Endothelial cell (in vitro differentiated cells): Measurements from ENCODE around the gene ZIC2. TPM values are rescaled to one million over a fixed set of nuclear protein-coding genes. Genes with fewer than 3 reads are reported as not detected.
"Not testable (repeated sequence)": the region's sequence is repeated elsewhere in the genome, so short reads cannot be mapped to it uniquely, and the experiment has no call there.

ENCODE experiments used
- DNase-seq: peaks from one replicate; pipeline ENCODE4 v3.0.0; 2021; ENCODE audit warnings: low spot score
- H3K27ac Mint-ChIP-seq: one replicate; pipeline ENCODE4 v1.8.0; 2021; ENCODE audit warnings: mixed read lengths, inconsistent platforms; ENCODE audit not compliant: unreplicated experiment
- H3K27me3 Mint-ChIP-seq: one replicate; pipeline ENCODE4 v1.8.0; 2021; ENCODE audit warnings: mild to moderate bottlenecking, moderate library complexity, mixed read lengths, inconsistent platforms; ENCODE audit not compliant: unreplicated experiment
- H3K36me3 Mint-ChIP-seq: one replicate; pipeline ENCODE4 v1.8.0; 2021; ENCODE audit warnings: mild to moderate bottlenecking, low read depth, mixed read lengths, inconsistent platforms; ENCODE audit not compliant: unreplicated experiment
- H3K4me1 Mint-ChIP-seq: one replicate; pipeline ENCODE4 v1.8.0; 2021; ENCODE audit warnings: mild to moderate bottlenecking, mixed read lengths, inconsistent platforms; ENCODE audit not compliant: unreplicated experiment
- H3K4me3 Mint-ChIP-seq: one replicate; pipeline ENCODE4 v1.8.0; 2021; ENCODE audit warnings: mild to moderate bottlenecking, mixed read lengths, inconsistent platforms; ENCODE audit not compliant: unreplicated experiment
- H3K9me3 Mint-ChIP-seq: one replicate; pipeline ENCODE4 v1.8.0; 2021; ENCODE audit warnings: mixed read lengths, inconsistent platforms; ENCODE audit not compliant: unreplicated experiment
- total RNA-seq: library from RNA; stranded (reverse); fragmentation: NEBNext Ultra II Directional; extraction: Animal tissue kit (Norgen Biotek cat#: 25700); gene quantifications from one replicate; pipeline ENCODE4 v1.2.1, GENCODE V29; 2021; ENCODE audit not compliant: unreplicated experiment
- TF ChIP-seq, protein P1 (sequence below): fragments of 200-600 bp; sonication (generic); IDR thresholded peaks from one replicate; pipeline ENCODE4 v1.5.0; 2021; ENCODE audit warnings: antibody characterized with exemption; ENCODE audit not compliant: unreplicated experiment

ZIC2 gene
- total RNA-seq, 1 donor from 2014 or later: 3.8 TPM

DNA sequence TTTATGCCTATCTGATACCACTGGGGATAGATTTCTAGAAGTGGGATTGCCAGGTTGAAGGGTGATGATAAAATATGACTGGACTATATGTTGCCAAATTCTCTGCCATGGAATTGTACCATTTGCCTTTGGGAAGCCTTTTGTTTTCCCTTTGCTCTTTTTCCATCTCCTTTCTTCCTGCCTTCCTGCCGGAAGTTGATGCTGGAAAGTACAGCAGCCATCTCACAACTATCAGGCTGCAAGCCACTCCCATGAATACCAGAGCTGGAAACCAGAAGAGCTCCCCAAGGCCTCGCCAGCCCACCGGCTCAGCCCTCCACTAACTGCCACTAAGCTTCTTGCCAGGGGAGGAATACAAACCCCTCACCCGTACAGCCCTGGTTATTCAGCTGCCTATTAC lies 39.7 kb upstream of the ZIC2 start:
- H3K4me1 Mint-ChIP-seq: peaks cover 13% of the 10 kb centered on the region
- H3K27me3 Mint-ChIP-seq: peaks cover 1% of the 10 kb centered on the region
- TF ChIP-seq, protein P1, sequence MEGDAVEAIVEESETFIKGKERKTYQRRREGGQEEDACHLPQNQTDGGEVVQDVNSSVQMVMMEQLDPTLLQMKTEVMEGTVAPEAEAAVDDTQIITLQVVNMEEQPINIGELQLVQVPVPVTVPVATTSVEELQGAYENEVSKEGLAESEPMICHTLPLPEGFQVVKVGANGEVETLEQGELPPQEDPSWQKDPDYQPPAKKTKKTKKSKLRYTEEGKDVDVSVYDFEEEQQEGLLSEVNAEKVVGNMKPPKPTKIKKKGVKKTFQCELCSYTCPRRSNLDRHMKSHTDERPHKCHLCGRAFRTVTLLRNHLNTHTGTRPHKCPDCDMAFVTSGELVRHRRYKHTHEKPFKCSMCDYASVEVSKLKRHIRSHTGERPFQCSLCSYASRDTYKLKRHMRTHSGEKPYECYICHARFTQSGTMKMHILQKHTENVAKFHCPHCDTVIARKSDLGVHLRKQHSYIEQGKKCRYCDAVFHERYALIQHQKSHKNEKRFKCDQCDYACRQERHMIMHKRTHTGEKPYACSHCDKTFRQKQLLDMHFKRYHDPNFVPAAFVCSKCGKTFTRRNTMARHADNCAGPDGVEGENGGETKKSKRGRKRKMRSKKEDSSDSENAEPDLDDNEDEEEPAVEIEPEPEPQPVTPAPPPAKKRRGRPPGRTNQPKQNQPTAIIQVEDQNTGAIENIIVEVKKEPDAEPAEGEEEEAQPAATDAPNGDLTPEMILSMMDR: no peak

DNA sequence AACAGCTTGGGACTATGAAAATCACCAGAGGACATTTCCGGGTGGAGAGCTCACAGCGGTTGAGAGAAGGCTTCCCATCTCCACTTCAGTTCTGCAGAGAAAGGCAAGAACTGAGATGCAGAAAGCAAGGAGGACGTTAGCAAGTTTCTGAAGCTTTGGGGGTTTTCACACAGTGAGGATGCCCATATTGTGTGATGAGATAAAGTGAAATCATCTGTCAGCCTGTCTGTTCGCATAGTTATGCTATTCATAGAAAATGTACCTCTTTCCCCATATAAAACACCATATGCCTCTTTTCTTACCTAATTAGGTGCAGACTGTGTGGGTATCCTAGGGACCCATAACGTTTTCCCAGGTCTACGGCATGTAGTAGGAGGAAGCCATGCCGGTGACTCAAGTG lies 37.5 kb upstream of the ZIC2 start:
- Mint-ChIP-seq H3K36me3 (no peaks in the 10 kb centered on the region), H3K9me3 (no peaks in the 10 kb centered on the region), H3K4me3 (no peak overlapping the region), H3K4me1 (peaks cover 23% of the 10 kb centered on the region), H3K27me3 (peaks cover 1% of the 10 kb centered on the region), H3K27ac (no peak overlapping the region)
- no peak for DNase-seq
- TF ChIP-seq, protein P1: no peak

More for the DNA sequence above, 39.7 kb upstream of the ZIC2 start:
- Mint-ChIP-seq H3K27ac (no peak overlapping the region), H3K9me3 (no peaks in the 10 kb centered on the region), H3K4me3 (no peak overlapping the region), H3K36me3 (no peaks in the 10 kb centered on the region)
- no peak for DNase-seq

DNA sequence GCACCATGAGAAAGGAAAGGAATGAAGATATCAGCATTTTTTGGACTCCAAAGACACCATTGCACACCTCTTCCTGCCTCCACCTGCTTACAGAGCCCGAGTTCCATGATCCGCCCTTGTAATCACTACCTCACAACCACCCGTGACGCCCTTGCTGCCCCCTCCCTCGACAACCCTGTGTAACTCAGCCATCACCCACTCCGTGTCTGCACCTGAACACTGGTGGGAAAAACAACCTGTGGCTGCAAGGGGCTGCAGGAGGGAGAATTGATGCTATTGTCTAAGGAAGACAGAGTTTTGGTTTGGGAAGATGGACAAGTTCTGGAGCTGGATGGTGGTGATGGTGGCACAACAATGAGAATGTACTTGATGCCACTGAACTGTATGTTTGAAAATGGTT lies 37.0 kb upstream of the ZIC2 start:
- Mint-ChIP-seq H3K36me3 (no peaks in the 10 kb centered on the region), H3K9me3 (no peaks in the 10 kb centered on the region), H3K4me3 (no peak overlapping the region), H3K27me3 (peaks cover 3% of the 10 kb centered on the region), H3K4me1 (peaks cover 28% of the 10 kb centered on the region), H3K27ac (no peak overlapping the region)
- no peak for DNase-seq
- TF ChIP-seq, protein P1: no peak

DNA sequence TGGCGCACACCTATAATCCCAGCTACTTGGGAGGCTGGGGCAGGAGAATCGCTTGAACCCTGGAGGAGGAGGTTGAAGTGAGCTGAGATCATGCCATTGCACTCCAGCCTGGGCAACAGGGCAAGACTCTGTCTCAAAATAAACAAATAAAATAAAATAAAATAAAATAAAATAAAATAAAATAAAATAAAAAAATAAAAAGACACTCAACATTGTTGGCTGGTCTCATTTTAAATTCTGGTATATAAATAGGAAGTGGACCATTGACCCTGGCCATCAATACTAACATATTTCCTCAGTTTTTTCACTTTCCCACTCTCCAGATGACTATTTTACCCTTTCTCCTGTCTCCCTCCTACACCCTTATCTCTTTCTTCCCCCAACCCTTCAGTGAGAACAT lies 36.1 kb upstream of the ZIC2 start:
- not testable (repeated sequence) for DNase-seq, H3K4me3 Mint-ChIP-seq, H3K27ac Mint-ChIP-seq, H3K36me3 Mint-ChIP-seq, H3K27me3 Mint-ChIP-seq, H3K9me3 Mint-ChIP-seq
- H3K4me1 Mint-ChIP-seq: peaks cover 36% of the 10 kb centered on the region

DNA sequence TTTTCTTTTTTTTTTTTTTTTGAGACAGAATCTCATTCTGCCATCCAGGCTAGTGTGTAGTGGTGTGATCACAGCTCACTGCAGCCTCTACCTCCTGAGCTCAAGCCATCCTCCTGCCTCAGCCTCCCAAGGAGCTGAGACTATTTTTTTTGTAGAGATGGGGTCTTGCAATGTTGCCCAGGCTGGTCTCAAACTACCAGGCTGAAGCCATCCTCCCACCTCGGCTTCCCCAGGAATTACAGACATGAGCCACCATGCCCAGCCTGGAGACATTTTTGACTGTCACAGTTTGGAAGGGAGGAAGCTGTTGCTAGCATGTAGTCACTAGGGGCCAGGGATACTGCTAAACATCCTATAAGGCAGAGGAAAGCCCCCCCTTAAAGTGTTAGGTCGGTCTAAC lies 33.9 kb upstream of the ZIC2 start:
- DNase-seq: no peak
- no peak overlapping the region for H3K4me3 Mint-ChIP-seq
- peaks cover 31% of the 10 kb centered on the region for H3K4me1 Mint-ChIP-seq
- H3K9me3 Mint-ChIP-seq: no peaks in the 10 kb centered on the region
- TF ChIP-seq, protein P1: no peak
- H3K27ac Mint-ChIP-seq: no peak overlapping the region
- H3K27me3 Mint-ChIP-seq: peaks cover 5% of the 10 kb centered on the region
- H3K36me3 Mint-ChIP-seq: no peaks in the 10 kb centered on the region

DNA sequence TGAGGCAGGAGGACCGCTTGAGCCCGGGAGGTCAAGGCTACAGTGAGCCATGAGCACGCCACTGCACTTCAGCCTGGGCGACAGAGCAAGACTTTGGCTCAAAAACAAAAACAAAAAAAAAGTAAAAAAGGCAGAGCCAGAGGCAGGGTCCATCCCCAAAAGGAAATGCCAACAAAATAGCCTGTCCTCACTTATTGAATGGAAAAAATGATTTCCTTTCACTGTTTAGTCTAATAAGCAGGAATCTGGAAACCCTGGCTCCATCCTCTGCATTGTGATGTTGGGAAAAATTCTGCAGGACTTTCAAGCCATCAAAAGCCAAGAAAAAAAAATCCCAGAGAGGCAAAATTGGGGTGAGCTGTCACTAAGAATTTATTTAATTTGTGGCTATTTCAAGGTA lies 33.2 kb upstream of the ZIC2 start:
- TF ChIP-seq, protein P1: no peak
- Mint-ChIP-seq H3K4me3 (no peak overlapping the region), H3K4me1 (peaks cover 32% of the 10 kb centered on the region), H3K27me3 (peaks cover 5% of the 10 kb centered on the region), H3K36me3 (no peaks in the 10 kb centered on the region), H3K27ac (no peak overlapping the region), H3K9me3 (no peaks in the 10 kb centered on the region)
- DNase-seq: no peak
